Measurements from ENCODE around the gene PRKG1. TPM values are rescaled to one million over a fixed set of nuclear protein-coding genes. Genes with fewer than 3 reads are reported as not detected.

PRKG1 gene
- total and polyA plus RNA-seq, 2 of the 4 experiments (the other 2 are of a cell fraction), result 3.5 to 18.3 TPM

GRCh38 chr10:52108236-52108635, 1033.9 kb downstream of the PRKG1 start:
- no peak for ATAC-seq (ENCODE audit: low read depth)

More at GRCh38 chr10:52108236-52108635, 1033.9 kb downstream of the PRKG1 start:
- Histone ChIP-seq H4K5ac (ENCODE audit: low read depth, low read length) (no peak overlapping the region), H2BK5ac (ENCODE audit: low read depth, low read length, poor library complexity, severe bottlenecking) (no peak overlapping the region), H2AK5ac (ENCODE audit: low read depth, low read length) (no peak overlapping the region), H3K79me1 (ENCODE audit: low read depth in 1 of 2, low read length in 2 of 2) (no peaks in the 10 kb centered on the region), H4K20me1 (ENCODE audit: insufficient read depth, low read length) (no peaks in the 10 kb centered on the region), H4K8ac (ENCODE audit: low read depth in 2 of 2, low read length in 2 of 2) (no peak overlapping the region), H3K14ac (replicated peaks; ENCODE audit: low read depth, low read length) (no peak overlapping the region), H3K4ac (ENCODE audit: low read depth, low read length) (no peak overlapping the region), H3K9me1 (ENCODE audit: insufficient read depth, low read length) (no peaks in the 10 kb centered on the region), H4K91ac (ENCODE audit: insufficient read depth, low read depth, low read length) (no peak overlapping the region), H3K56ac (ENCODE audit: extremely low read depth, insufficient read depth, low read length) (no peak overlapping the region), H2AFZ (replicated peaks; ENCODE audit: low read length, poor library complexity) (no peak overlapping the region), H2AK9ac (replicated peaks; ENCODE audit: low read depth, low read length, poor library complexity) (no peak overlapping the region), H3K4me3 (ENCODE audit: insufficient read depth, low read depth, low read length) (no peak overlapping the region), H3K18ac (ENCODE audit: low read depth, low read length) (no peak overlapping the region), H3K23ac (ENCODE audit: low read depth, low read length) (no peak overlapping the region), H2BK120ac (ENCODE audit: low read depth, low read length) (no peak overlapping the region), H2BK15ac (ENCODE audit: low read depth, low read length) (no peak overlapping the region), H3K4me2 (ENCODE audit: low read depth, low read length) (no peak overlapping the region), H2BK20ac (ENCODE audit: low read depth, low read length) (no peak overlapping the region), H3K9ac (ENCODE audit: low read depth, low read length) (no peak overlapping the region), H3K4me1 (ENCODE audit: control insufficient read depth, insufficient read depth, low read length) (peaks cover 2% of the 10 kb centered on the region; the same call in 1 of the 2 replicates), H3K9me3 (ENCODE audit: control insufficient read depth, insufficient read depth, low read length) (no peaks in the 10 kb centered on the region), H3K36me3 (ENCODE audit: control insufficient read depth, insufficient read depth, low read length) (no peaks in the 10 kb centered on the region), H3K27ac (ENCODE audit: insufficient read depth, low read length) (no peak overlapping the region), H3K27me3 (ENCODE audit: control insufficient read depth, insufficient read depth, low read length) (no peaks in the 10 kb centered on the region)
- in situ Hi-C loops (cut with MboI; ENCODE audit: low sequenced_read_pairs), result no loop called here
- POLR2A ChIA-PET (ENCODE audit: unreplicated experiment), result no interaction called here
- dilution Hi-C loops (cut with HindIII; ENCODE audit: low sequenced_read_pairs, unreplicated experiment), result no loop called here
- WGBS, 2 experiments (ENCODE audit: extremely low coverage in 2 of 2, insufficient read length in 1 of 2), result no CpG with 5 or more reads among the region's 1 CpG
- no TSS peak for BruUV-seq (replicated peaks)
- CTCF ChIA-PET, result interaction anchor here (0.8 kb wide), 1 partner anchor 11 kb away, joined by 5 read pairs; no protein-coding TSS in a partner anchor
- DNase-seq, result no peak
- intact Hi-C loops (cut with micrococcal nuclease), result no loop called here
- TF ChIP-seq MAFK (IDR thresholded peaks at IDR 0.05; ENCODE audit: low read depth, low read length) (peak; percentile 62), NFE2L2 (IDR thresholded peaks at IDR 0.05; ENCODE audit: low read depth, low read length) (peak; percentile 50; the same call in 1 of the 2 replicates), SMC3 (IDR thresholded peaks at IDR 0.05; ENCODE audit: low read depth, low read length) (no peak)
